ENCODE data around the gene PTTG1IP2.

GRCh38 chr7:90459888-90460287 is 9.6 kb upstream of the PTTG1IP2 start:
- TF ChIP-seq CTCF (IDR thresholded peaks at IDR 0.05) (no peak), POLR2A (IDR thresholded peaks at IDR 0.05) (no peak)

Measured in tibial nerve (tissue), 3 donors.